Effector memory CD4-positive, alpha-beta T cell (primary cell): Measurements from ENCODE around the gene GPR84.

Experiments used
- DNase-seq, 3 donors: peaks; one replicate each; pipeline ENCODE4 v3.0.0-alpha.2; 2020
- H3K27ac ChIP-seq: 2 replicates; pipeline ENCODE4 v1.7.0; 2013; ENCODE audit warnings: mild to moderate bottlenecking, low read length, moderate library complexity; ENCODE audit not compliant: insufficient read depth, poor library complexity, severe bottlenecking
- H3K27me3 ChIP-seq: replicated peaks from 2 replicates; pipeline ENCODE4 v1.7.0; 2013; ENCODE audit warnings: mild to moderate bottlenecking, low read length; ENCODE audit not compliant: insufficient read depth, control insufficient read depth, poor library complexity, severe bottlenecking
- H3K36me3 ChIP-seq: 2 replicates; pipeline ENCODE4 v1.7.0; 2013; ENCODE audit warnings: mild to moderate bottlenecking, low read length, moderate library complexity; ENCODE audit not compliant: control insufficient read depth, insufficient read depth
- H3K4me1 ChIP-seq: 2 replicates; pipeline ENCODE4 v1.7.0; 2013; ENCODE audit warnings: low read length, mild to moderate bottlenecking; ENCODE audit not compliant: control insufficient read depth, insufficient read depth, poor library complexity, severe bottlenecking
- H3K4me3 ChIP-seq: 2 replicates; pipeline ENCODE4 v1.7.0; 2013; ENCODE audit warnings: low read length, low read depth, mild to moderate bottlenecking; ENCODE audit not compliant: insufficient read depth, poor library complexity, severe bottlenecking
- H3K9me3 ChIP-seq: 2 replicates; pipeline ENCODE4 v1.7.0; 2013; ENCODE audit warnings: mild to moderate bottlenecking, low read length, moderate library complexity; ENCODE audit not compliant: control insufficient read depth

The GPR84 gene

DNA sequence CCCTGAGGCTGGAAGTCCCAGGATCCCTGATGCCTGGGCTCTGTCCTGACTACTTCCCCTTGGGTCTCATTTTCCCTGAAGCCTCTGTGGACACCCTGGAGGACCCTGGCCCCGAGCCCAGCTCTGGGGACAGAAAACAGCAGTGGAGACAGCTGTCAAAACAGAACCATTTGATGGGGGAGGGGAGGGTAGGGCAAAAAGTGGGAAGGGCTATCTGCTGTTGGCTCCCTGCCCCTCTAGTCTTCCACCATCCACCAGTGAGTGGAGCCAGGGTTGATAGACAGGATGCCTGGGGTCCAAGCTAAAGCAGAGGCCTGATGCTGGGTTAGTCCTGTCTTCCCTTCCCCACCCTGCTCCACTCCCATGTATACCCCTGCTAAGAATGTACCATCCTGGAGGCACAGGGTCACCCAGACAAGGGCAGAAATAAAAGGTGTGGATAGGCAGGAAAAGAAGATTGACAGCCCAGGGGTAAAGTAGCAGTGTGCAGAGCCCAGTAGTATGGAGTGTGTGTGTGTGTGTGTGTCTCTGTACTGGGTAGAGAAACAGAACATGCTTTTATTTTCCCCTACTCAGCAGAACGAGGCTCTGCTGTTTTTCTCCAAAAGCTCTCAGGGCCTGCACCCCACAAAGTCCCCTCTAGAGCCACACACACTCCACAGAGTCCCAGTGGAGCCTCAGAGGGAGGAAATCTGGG, 10.4 kb upstream of the GPR84 start:
- H3K4me3 ChIP-seq: no peak overlapping the region
- H3K27ac ChIP-seq: no peak overlapping the region
- peaks cover 13% of the 10 kb centered on the region for H3K4me1 ChIP-seq
- H3K9me3 ChIP-seq: no peaks in the 10 kb centered on the region
- H3K27me3 ChIP-seq: no peaks in the 10 kb centered on the region
- no peak for DNase-seq
- no peaks in the 10 kb centered on the region for H3K36me3 ChIP-seq

DNA sequence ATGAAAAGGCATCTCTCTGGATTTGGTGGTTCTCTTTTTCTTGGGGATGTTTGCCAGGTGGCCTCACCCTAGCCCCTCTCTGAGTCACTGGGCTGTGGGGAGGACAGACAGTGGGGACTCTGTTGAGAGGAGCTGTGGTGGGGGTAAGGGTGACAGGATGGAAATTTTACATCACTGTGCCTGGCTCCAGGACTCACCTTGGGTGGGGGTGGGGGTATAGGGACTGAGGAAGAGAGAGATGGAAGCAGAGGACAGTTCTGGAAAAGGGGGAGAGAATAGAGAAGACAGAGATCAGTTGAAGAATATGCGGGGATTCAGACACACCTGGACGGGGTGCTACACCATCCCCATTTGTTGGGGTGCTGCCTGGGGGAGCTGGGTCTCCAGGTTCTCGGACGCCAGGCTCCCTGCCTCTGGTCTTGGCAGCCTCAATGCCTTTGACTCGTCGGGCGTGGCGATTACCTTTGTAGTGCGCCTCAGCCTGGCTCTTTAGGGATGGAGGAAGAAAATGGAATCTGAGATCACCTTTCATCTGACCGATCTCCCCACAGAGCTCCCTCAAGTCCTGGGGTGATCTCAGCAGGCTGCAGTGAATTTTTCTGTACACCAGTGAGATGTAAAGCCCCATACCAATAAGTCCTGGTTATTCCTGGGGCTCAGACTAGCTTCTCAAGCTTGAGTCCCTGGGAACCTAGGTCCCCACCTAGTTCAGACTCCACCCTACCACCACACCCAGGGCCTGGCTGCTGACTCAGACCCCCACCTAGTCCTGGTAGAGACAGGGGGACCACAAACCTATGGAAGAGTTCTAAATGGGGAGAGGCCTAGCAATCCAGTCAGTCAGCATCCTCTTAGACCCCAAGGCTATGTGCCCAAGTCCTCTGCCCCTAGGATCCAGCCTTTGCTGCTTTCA, 9.6 kb upstream of the GPR84 start:
- no peak for DNase-seq
- Histone ChIP-seq H3K36me3 (no peaks in the 10 kb centered on the region), H3K9me3 (no peaks in the 10 kb centered on the region), H3K27ac (no peak overlapping the region), H3K4me1 (peaks cover 11% of the 10 kb centered on the region), H3K4me3 (no peak overlapping the region), H3K27me3 (no peaks in the 10 kb centered on the region)

DNA sequence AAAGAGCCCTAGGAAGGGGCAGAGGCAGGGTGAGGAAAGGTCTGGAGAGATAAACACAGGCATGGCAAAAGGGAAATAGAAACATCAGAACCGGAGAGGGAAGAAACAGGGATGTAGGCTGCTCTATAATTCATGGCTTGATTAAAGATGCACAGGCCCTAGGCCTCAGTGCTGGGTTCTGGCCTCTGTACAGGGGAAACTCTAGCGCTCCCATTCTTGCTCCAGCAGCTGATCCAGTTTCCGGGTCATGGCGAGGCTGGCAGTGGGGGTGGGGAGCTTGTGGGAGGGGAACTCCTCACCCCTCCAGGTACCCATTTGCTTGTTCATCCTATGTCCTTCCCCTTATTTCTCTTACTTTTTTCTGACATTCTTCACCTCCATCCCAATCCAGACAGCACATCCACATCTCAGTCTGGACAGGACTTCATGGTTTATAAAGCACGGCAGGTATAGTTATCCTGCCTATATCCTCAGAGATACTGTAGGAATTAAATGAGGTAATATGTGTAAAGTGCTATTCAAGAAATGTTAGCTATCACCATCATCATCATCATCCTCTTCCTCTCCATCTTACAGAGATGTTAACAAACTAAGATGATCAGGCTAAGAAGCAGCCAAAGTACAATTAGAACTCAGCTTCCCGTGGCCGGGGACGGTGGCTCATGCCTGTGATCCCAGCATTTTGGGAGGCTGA, 8.0 kb upstream of the GPR84 start:
- H3K4me3 ChIP-seq: no peak overlapping the region
- H3K4me1 ChIP-seq: peaks cover 20% of the 10 kb centered on the region
- H3K27me3 ChIP-seq: no peaks in the 10 kb centered on the region
- no peak for DNase-seq
- H3K36me3 ChIP-seq: no peaks in the 10 kb centered on the region
- H3K27ac ChIP-seq: no peak overlapping the region
- no peaks in the 10 kb centered on the region for H3K9me3 ChIP-seq

DNA sequence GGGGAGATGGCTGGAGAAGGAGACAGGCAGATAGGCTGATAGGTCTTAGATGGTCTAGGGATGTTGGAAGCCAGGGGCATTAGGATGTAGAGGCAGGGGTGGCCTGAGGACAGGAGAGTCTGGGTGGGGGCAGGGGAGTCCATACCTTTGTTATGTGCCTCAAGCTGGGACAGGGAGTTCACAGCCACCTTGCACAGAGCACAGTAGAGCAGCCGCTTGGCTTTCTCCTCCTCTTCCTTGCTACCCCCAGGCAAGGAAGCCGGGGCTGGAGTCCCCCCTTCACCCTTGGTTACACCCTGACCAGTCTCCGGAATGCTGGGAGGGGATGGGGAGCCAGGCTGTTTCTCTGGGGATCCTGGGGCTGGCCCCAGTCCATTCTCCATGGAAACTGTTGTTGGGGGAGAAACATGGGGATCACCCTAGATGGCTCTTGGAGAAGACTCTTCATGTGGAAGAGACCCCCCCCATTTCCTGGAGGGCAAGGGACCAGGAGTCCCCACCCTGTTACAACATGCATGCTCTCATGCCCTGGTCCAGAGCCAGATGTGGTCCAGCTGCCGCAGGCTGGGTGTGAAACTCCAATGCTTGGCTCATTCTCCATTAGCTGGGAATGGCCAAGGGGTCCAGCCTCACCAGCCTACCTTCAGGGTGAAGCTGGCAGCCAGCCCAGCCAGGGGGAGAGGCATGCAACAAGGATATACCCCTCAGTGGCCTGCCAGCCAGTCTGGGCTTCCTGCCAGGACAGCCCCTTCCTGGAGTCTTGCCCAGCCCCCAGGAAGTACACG, 7.2 kb upstream of the GPR84 start:
- Histone ChIP-seq H3K4me1 (peaks cover 20% of the 10 kb centered on the region), H3K36me3 (no peaks in the 10 kb centered on the region), H3K27me3 (no peaks in the 10 kb centered on the region), H3K9me3 (no peaks in the 10 kb centered on the region), H3K27ac (no peak overlapping the region), H3K4me3 (no peak overlapping the region)
- no peak for DNase-seq

DNA sequence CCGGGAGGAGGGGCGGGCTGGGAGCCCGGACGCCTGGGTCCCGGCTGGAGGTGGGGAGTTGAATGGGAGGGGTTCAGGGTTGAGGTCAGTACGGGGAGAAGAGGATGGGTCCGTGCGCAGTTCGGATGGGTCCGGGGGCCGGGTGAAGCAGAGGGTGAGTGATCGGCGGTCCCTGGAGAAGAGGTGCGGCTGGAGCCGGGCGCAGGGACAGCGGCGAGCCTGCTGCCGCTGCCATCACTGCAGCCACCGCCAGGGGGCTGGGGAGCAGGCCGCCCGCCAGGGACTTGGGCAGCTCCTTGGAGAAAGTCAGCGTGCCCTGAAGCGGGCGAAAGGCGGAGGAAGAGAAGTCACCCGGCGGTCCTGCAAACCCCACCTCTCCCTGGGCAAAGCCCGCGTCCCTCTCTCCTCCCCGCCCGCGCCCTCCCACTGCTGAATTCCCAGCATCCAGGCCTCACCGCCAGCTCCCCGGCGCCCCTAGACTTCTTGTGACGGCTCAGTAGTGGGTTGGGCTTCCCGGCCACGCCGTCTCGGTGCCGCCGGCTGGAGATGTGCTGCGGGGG, 6.0 kb upstream of the GPR84 start:
- no peaks in the 10 kb centered on the region for H3K9me3 ChIP-seq
- H3K4me3 ChIP-seq: no peak overlapping the region
- peaks cover 20% of the 10 kb centered on the region for H3K4me1 ChIP-seq
- no peak overlapping the region for H3K27ac ChIP-seq
- H3K36me3 ChIP-seq: no peaks in the 10 kb centered on the region
- DNase-seq: no peak
- no peaks in the 10 kb centered on the region for H3K27me3 ChIP-seq

DNA sequence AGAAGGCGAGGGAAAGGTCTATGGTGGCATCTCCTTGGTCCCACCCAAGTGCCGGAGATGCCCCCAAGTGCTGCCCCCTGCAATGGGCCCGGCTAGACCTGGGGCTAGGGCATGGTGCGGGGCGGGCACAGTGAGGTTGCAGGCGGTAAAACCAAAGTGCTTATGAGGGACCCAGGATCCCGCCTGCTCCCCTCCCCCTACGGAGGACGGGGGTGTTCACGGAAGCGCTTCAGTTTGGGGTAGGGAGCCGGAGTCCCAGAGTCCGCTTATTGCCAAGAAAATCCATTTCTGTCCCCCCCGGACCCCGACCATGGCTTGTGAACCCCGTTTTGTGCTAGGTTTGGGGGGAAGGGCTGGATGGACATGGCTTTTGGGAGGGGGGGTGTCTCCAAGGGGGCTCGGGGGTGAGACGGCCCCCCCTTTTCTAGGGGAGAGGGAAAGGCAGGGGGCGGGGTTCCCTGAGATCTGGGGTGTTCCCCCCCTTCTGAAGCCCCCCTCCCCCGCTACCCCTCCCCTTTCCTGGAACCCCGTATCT, 5.4 kb upstream of the GPR84 start:
- Histone ChIP-seq H3K4me3 (no peak overlapping the region), H3K9me3 (no peaks in the 10 kb centered on the region), H3K36me3 (no peaks in the 10 kb centered on the region), H3K4me1 (peaks cover 22% of the 10 kb centered on the region), H3K27ac (no peak overlapping the region), H3K27me3 (no peaks in the 10 kb centered on the region)
- DNase-seq: no peak

DNA sequence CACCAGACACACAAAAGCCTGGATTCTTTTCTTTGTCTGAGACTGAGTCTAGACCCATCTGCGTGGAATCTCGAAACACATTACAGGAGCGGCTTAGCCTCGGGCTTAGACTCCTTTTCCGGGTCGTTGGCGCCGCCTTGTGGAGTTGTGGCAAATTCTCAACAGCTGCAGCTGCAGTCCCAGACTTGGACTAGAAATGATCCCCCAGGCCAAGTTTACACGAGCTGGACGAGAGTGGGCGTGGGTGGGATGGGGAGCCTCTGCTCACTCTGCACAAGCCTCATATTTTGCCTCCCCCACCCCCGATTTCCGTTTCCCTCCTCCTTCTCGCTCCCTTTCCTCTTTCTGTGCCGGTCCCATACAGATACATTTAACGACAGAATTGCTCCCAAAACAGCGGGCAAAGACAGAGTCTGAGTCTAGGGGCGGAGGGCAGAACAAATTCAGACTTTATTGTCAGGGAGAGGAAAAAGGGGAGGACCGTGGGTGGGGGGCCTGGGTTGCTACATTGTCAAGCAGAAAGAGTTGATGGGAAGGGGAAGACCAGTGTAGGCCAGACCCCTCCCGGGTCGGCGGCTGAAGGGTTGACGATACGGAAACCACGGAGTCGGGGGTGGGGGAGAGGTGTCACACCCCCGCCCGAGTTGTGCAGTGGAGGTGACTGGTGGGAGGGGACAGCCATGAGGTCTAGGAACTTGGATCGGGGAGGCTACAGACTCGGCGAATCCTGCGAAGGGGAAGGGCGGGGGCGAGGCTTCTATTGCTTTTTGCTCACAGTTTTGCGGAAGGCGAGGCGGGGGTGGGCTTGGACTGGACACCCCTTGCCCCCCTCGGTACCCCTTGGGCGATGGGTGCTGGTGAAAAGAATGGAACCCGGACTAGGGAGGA, 4.7 kb upstream of the GPR84 start:
- Histone ChIP-seq H3K4me3 (peak overlapping the region; percentile 35), H3K4me1 (peaks cover 28% of the 10 kb centered on the region), H3K9me3 (no peaks in the 10 kb centered on the region), H3K36me3 (no peaks in the 10 kb centered on the region), H3K27me3 (no peaks in the 10 kb centered on the region), H3K27ac (no peak overlapping the region)
- peak; percentile 73 to 79 (median 75) for DNase-seq

DNA sequence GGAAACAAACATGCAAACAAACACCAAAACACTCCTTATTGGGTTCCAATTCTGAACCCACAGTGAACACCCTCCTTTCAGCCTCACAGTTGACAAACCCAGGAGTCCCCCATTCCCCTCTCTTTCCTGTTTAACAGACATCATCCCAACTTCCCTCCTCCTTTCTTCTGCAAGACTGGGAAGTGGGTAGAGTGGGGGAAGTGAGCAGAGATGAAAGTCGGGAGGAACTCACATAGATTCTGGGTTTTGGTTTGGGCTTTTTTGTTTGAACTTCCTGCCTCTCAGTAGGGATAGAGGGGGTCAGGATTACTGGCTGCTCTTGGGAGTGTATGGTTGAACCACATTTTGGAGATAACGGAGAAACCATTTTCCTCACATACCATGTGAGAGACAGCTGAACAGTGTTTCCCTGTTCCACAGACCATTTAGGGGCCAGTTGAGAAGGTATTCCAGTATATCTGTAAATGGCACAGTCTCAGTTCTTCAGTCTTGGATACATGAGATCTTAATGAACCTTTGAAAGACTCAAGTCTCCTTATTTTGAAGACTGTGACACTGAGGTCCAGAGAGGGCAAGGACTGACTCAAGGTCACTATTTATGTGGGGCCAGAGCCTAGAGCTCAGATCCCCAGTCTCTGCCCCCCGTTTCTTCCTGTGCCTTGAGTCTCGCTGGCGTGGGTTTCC, 3.9 kb upstream of the GPR84 start:
- Histone ChIP-seq H3K27me3 (no peaks in the 10 kb centered on the region), H3K4me3 (peak overlapping the region; percentile 35), H3K27ac (no peak overlapping the region), H3K4me1 (peaks cover 29% of the 10 kb centered on the region), H3K36me3 (no peaks in the 10 kb centered on the region), H3K9me3 (no peaks in the 10 kb centered on the region)
- no peak for DNase-seq
